Thyroid gland (tissue), 4 donors: ENCODE data around the gene CACYBP. TPM values are rescaled to one million over a fixed set of nuclear protein-coding genes. Genes with fewer than 3 reads are reported as not detected.

ENCODE experiments used
- DNase-seq, 2 donors: peaks; one replicate each; pipeline ENCODE4 v3.0.0-alpha.2; 2019
- H3K27ac ChIP-seq, 3 donors: fragments of 200-600 bp; sonication (generic); 1 replicate in 2 of 3; 2 replicates in 1 of 3; pipeline ENCODE4 v1.5.1; 2016 to 2019; ENCODE audit warnings: mild to moderate bottlenecking in 1 of 3, moderate library complexity in 1 of 3
- H3K27me3 ChIP-seq: fragments of 200-600 bp; sonication (generic); one replicate; pipeline ENCODE4 v1.5.1; 2019
- H3K36me3 ChIP-seq, 2 donors: fragments of 200-600 bp; sonication (generic); one replicate each; pipeline ENCODE4 v1.5.1; 2016 to 2019
- H3K4me1 ChIP-seq, 2 donors: fragments of 200-600 bp; sonication (generic); one replicate each; pipeline ENCODE4 v1.5.1; 2017 to 2019
- H3K4me3 ChIP-seq, 3 donors: fragments of 200-600 bp; sonication (generic); replicated peaks in 1 of 3; 1 replicate in 2 of 3; 2 replicates in 1 of 3; pipeline ENCODE4 v1.5.1; 2016; ENCODE audit warnings: mild to moderate bottlenecking in 1 of 3
- H3K9me3 ChIP-seq: fragments of 200-600 bp; sonication (generic); one replicate; pipeline ENCODE4 v1.5.1; 2017
- CTCF ChIP-seq, 6 experiments: fragments of 200-600 bp in 3 of 6; fragments of 450-650 bp in 3 of 6; sonication (generic) in 3 of 6; IDR thresholded peaks; one replicate each; pipeline ENCODE4 v1.5.1; 2016 to 2019; ENCODE audit warnings: antibody characterized with exemption in 6 of 6, mild to moderate bottlenecking in 2 of 6, inconsistent platforms in 1 of 6, moderate library complexity in 1 of 6
- POLR2A ChIP-seq, 2 donors: fragments of 450-650 bp; IDR thresholded peaks; one replicate each; pipeline ENCODE4 v1.6.1; 2017; ENCODE audit warnings: antibody characterized with exemption in 2 of 2, mild to moderate bottlenecking in 2 of 2, moderate library complexity in 1 of 2
- WGBS, 2 donors: methylation state at CpG; one replicate each; pipeline ENCODE4 v1.1.5; 2017; 5-methylcytosine and 5-hydroxymethylcytosine counted together
- intact Hi-C: fragments of 100-400 bp; cut with DNase I; formaldehyde crosslinking; loops from one replicate; pipeline ENCODE4 v1.15.1; 2023
- total RNA-seq, 4 donors: library from RNA; depleted of rRNA; stranded (reverse); fragments of >200 nt; gene quantifications; one replicate each; pipeline ENCODE4 v1.2.3, GENCODE V29; 2016

The CACYBP gene
- total RNA-seq, 4 donors from 2014 or later, result 38.4 to 84.8 (median 64.3) TPM

- Histone ChIP-seq H3K9me3 (no peaks in the 10 kb centered on the region), H3K36me3 (no peaks in the 10 kb centered on the region), H3K27ac (no peak overlapping the region), H3K27me3 (no peaks in the 10 kb centered on the region), H3K4me3 (no peak overlapping the region), H3K4me1 (no peaks in the 10 kb centered on the region)
- intact Hi-C loops, result loop anchor here (5.0 to 10.0 kb wide), 2 partner anchors 93 to 290 kb away; no protein-coding TSS in a partner anchor
- 77 to 78% methylated on average over 2 of the region's 2 CpGs for WGBS, 2 donors
- TF ChIP-seq CTCF (IDR thresholded peaks at IDR 0.05) (no peak), POLR2A (IDR thresholded peaks at IDR 0.05) (no peak)
- no peak for DNase-seq
Observed at GRCh38 chr1:175034775-175035174, 35.0 kb downstream of the CACYBP start.

GRCh38 chr1:175035865-175036264, 36.1 kb downstream of the CACYBP start:
- intact Hi-C loops, result loop anchor here (10.0 kb wide), 1 partner anchor 289 kb away; no protein-coding TSS in a partner anchor
- H3K4me1 ChIP-seq, result no peaks in the 10 kb centered on the region
- H3K4me3 ChIP-seq, result no peak overlapping the region
- DNase-seq, result no peak
- H3K36me3 ChIP-seq, result no peaks in the 10 kb centered on the region
- no peak overlapping the region for H3K27ac ChIP-seq
- H3K9me3 ChIP-seq, result no peaks in the 10 kb centered on the region
- 84 to 88% methylated on average over 5 to 6 of the region's 6 CpGs for WGBS, 2 donors
- H3K27me3 ChIP-seq, result no peaks in the 10 kb centered on the region
- TF ChIP-seq POLR2A (IDR thresholded peaks at IDR 0.05), result no peak
- TF ChIP-seq CTCF (IDR thresholded peaks at IDR 0.05), result no peak

- intact Hi-C loops, result loop anchor here (10.0 kb wide), 1 partner anchor 288 kb away; no protein-coding TSS in a partner anchor
- TF ChIP-seq POLR2A (IDR thresholded peaks at IDR 0.05), result no peak
- no peak for TF ChIP-seq CTCF (IDR thresholded peaks at IDR 0.05)
Observed at GRCh38 chr1:175036476-175036875, 36.7 kb downstream of the CACYBP start.

GRCh38 chr1:175037416-175037815, 37.7 kb downstream of the CACYBP start:
- TF ChIP-seq CTCF (IDR thresholded peaks at IDR 0.05), result no peak
- 61 to 79% methylated on average over 7 of the region's 7 CpGs for WGBS, 2 donors
- no peaks in the 10 kb centered on the region for H3K36me3 ChIP-seq
- H3K9me3 ChIP-seq, result no peaks in the 10 kb centered on the region
- no peaks in the 10 kb centered on the region for H3K27me3 ChIP-seq
- H3K4me1 ChIP-seq, result no peaks in the 10 kb centered on the region
- no peak overlapping the region for H3K27ac ChIP-seq
- no peak for DNase-seq
- intact Hi-C loops, result loop anchor here (10.0 kb wide), 1 partner anchor 287 kb away; no protein-coding TSS in a partner anchor
- no peak overlapping the region for H3K4me3 ChIP-seq

More at GRCh38 chr1:175036476-175036875, 36.7 kb downstream of the CACYBP start:
- no peaks in the 10 kb centered on the region for H3K9me3 ChIP-seq
- H3K27me3 ChIP-seq, result no peaks in the 10 kb centered on the region
- no peak for DNase-seq
- H3K36me3 ChIP-seq, result no peaks in the 10 kb centered on the region
- no peaks in the 10 kb centered on the region for H3K4me1 ChIP-seq
- no peak overlapping the region for H3K27ac ChIP-seq
- WGBS, 2 donors, result 61 to 65% methylated on average over 3 of the region's 3 CpGs
- H3K4me3 ChIP-seq, result no peak overlapping the region

DNA sequence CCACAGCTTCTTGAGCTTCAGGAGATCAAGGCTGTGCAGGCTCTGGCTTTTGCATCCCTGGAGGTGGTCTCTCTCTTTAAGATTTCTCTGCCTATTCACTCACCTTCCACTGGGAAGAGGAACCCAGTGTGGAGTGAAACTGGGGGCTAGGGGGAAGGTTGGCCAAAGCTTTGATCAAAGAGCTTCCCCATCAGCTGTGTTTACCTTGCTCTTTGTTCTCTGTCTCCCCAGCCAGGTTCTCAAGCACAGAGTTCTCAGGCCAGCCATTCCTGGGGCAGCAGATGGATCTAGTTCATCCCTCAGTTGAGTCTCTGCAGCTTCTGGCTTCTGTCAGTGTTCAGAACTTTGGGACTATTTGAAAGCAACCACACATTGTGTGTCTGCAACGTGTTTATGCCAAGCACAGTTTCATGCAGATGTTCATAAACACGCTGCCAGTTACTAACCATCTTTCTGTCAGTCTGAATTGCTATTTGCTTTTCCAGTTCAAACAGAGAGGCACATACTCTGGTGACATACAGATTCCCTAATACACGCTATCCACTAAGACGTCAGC, 40.7 kb downstream of the CACYBP start:
- Histone ChIP-seq H3K4me1 (no peaks in the 10 kb centered on the region), H3K9me3 (no peaks in the 10 kb centered on the region), H3K27ac (no peak overlapping the region), H3K4me3 (no peak overlapping the region), H3K36me3 (no peaks in the 10 kb centered on the region), H3K27me3 (no peaks in the 10 kb centered on the region)
- DNase-seq, result no peak
- 72 to 85% methylated on average over 4 of the region's 4 CpGs for WGBS, 2 donors
- TF ChIP-seq POLR2A (IDR thresholded peaks at IDR 0.05) (no peak), CTCF (IDR thresholded peaks at IDR 0.05) (no peak)
- intact Hi-C loops, result no loop called here
